Right lobe of liver (tissue), 4 donors: ENCODE measurements around the gene FUCA2.

ENCODE experiments used
- CTCF ChIP-seq, 4 donors: fragments of 200-600 bp in 3 of 4; fragments of 450-650 bp in 1 of 4; IDR thresholded peaks; one replicate each; pipeline versions ENCODE4 v1.5.1 to v1.8.0; 2016 to 2022; ENCODE audit warnings: antibody characterized with exemption in 4 of 4, mild to moderate bottlenecking in 2 of 4
- POLR2A ChIP-seq: fragments of 450-650 bp; IDR thresholded peaks from one replicate; pipeline ENCODE4 v1.6.1; 2017; ENCODE audit warnings: antibody characterized with exemption, mild to moderate bottlenecking
- donor health status: DM: no; HTN: no; CAD: no.
- donor health status: DM: no; HTN: no; CAD: no.
- donor health status: DM: no; HTN: yes; CAD: no.

- TF ChIP-seq CTCF (IDR thresholded peaks at IDR 0.05) (no peak), POLR2A (no peak)
Observed at GRCh38 chr6:143517447-143517773, 5.9 kb upstream of the FUCA2 start.
